Endothelial cell of umbilical vein (primary cell): ENCODE measurements around the gene NOL6.

Experiments used
- CTCF ChIP-seq, 2 donors: IDR thresholded peaks; 1 replicate in 1 of 2; 2 replicates in 1 of 2; pipeline ENCODE4 v1.5.1; 2011; ENCODE audit warnings: low read length in 2 of 2, mild to moderate bottlenecking in 2 of 2, moderate library complexity in 2 of 2, control low read depth in 1 of 2, inconsistent platforms in 1 of 2, low read depth in 1 of 2; ENCODE audit not compliant: insufficient read depth in 1 of 2; ENCODE audit errors: extremely low read depth in 1 of 2
- EZH2 ChIP-seq: IDR thresholded peaks from 2 replicates; pipeline ENCODE4 v1.6.1; 2012; ENCODE audit warnings: borderline replicate concordance, low read depth, mild to moderate bottlenecking, moderate library complexity, low read length, inconsistent platforms; ENCODE audit not compliant: severe bottlenecking
- JUN ChIP-seq: IDR thresholded peaks from 2 replicates; pipeline ENCODE4 v1.6.1; 2011; ENCODE audit warnings: borderline replicate concordance, low read depth; ENCODE audit not compliant: insufficient read length, insufficient read depth
- MYC ChIP-seq: IDR thresholded peaks from one replicate; pipeline ENCODE4 v1.6.1; 2011; ENCODE audit warnings: mild to moderate bottlenecking, low read depth, low read length
- POLR2A ChIP-seq: IDR thresholded peaks from 2 replicates; pipeline ENCODE4 v1.6.1; 2012; ENCODE audit warnings: low read depth, mild to moderate bottlenecking, control low read depth, low read length
- POLR2AphosphoS5 ChIP-seq: IDR thresholded peaks from 2 replicates; pipeline ENCODE4 v1.6.1; 2012; ENCODE audit warnings: low read depth, mild to moderate bottlenecking, control low read depth, low read length, moderate library complexity; ENCODE audit not compliant: insufficient read depth

DNA sequence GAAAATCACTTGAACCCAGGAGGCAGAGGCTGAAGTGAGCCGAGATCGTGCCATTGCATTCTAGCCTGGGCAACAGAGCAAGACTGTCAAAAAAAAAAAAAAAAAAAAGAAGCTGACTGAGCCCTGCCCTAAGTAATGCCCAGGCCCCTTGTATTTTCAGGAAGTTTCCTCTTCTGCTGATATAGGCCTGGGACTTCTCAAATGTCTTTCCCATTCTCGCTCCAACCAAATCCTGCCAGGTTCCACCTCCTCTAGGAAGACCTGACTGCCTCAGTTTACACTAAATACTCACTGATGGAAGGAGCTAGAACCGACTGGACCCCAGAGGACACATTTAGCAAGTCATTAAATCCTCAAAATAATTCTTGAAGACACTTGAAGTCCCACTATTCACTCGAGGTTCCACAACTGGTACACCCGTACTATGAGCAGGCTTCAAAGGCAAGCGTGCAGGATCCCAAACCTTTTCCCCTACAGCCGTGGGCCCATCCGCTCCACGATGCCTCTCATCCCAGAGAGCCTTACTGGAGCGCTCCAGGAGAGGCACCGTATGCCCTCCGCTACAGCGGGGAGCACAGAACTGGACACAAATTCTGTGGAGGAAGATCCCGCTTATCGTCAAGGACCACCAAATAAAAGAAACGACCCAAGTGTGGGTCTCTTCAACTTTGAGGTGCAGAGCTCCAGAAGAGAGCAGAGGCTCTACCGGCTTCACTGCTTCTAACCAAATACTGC is 676 bp downstream of the NOL6 start:
- TF ChIP-seq CTCF (IDR thresholded peaks at IDR 0.05; ENCODE audit: extremely low read depth in 1 of 2, insufficient read depth in 1 of 2, low read depth in 1 of 2, low read length in 2 of 2) (no peak), POLR2AphosphoS5 (no peak), POLR2A (no peak), EZH2 (no peak), MYC (no peak), JUN (no peak)
